GM23338 (cell line): ENCODE results near the gene LIME1. TPM values are rescaled to one million over a fixed set of nuclear protein-coding genes. Genes with fewer than 3 reads are reported as not detected.

Source experiments
- ATAC-seq: fragments of 200-7000 bp; cut with Tn5 transposase; 3 replicates; pipeline ENCODE4 v1.9.1; 2020
- DNase-seq: peaks from one replicate; pipeline ENCODE4 v3.0.0-alpha.2; 2015; ENCODE audit warnings: low spot score
- H2AFZ ChIP-seq: fragments of 200-600 bp; sonication (generic); 2 replicates; pipeline ENCODE4 v1.8.0; 2016; ENCODE audit warnings: antibody characterized with exemption, mild to moderate bottlenecking, moderate library complexity
- H3F3A ChIP-seq: fragments of 200-600 bp; sonication (generic); replicated peaks from 2 replicates; pipeline ENCODE4 v1.8.0; 2017; ENCODE audit warnings: antibody characterized with exemption, mixed run types, low read depth
- H3K27ac ChIP-seq: fragments of 200-600 bp; sonication (generic); 2 replicates; pipeline ENCODE4 v1.6.1; 2016; ENCODE audit warnings: low read depth
- H3K27me3 ChIP-seq: fragments of 200-600 bp; sonication (generic); 2 replicates; pipeline ENCODE4 v1.8.0; 2016; ENCODE audit warnings: mild to moderate bottlenecking, mixed run types, moderate library complexity; ENCODE audit not compliant: insufficient read depth
- H3K36me3 ChIP-seq: fragments of 200-600 bp; sonication (generic); 2 replicates; pipeline ENCODE4 v1.8.0; 2016; ENCODE audit warnings: mild to moderate bottlenecking; ENCODE audit not compliant: insufficient read depth
- H3K4me1 ChIP-seq: fragments of 200-600 bp; sonication (generic); 2 replicates; pipeline ENCODE4 v1.8.0; 2016; ENCODE audit warnings: mild to moderate bottlenecking, moderate library complexity; ENCODE audit not compliant: insufficient read depth
- H3K4me2 ChIP-seq: fragments of 200-600 bp; sonication (generic); 2 replicates; pipeline ENCODE4 v1.7.1; 2017; ENCODE audit warnings: mixed run types
- H3K4me3 ChIP-seq: fragments of 200-600 bp; sonication (generic); 2 replicates; pipeline ENCODE4 v1.6.1; 2016; ENCODE audit warnings: mixed run types
- H3K79me2 ChIP-seq: fragments of 200-600 bp; sonication (generic); replicated peaks from 2 replicates; pipeline ENCODE4 v1.8.0; 2017; ENCODE audit warnings: mild to moderate bottlenecking; ENCODE audit not compliant: insufficient read depth
- H3K9me2 ChIP-seq: fragments of 200-600 bp; sonication (generic); 2 replicates; pipeline ENCODE4 v1.8.0; 2017; ENCODE audit not compliant: insufficient read depth
- H4K20me1 ChIP-seq: fragments of 200-600 bp; sonication (generic); replicated peaks from 2 replicates; pipeline ENCODE4 v1.8.0; 2017; ENCODE audit warnings: mild to moderate bottlenecking; ENCODE audit not compliant: insufficient read depth
- H3K27ac Mint-ChIP-seq: 2 replicates; pipeline ENCODE4 v1.8.0; 2020; ENCODE audit warnings: inconsistent platforms, mild to moderate bottlenecking, moderate library complexity, mixed read lengths
- H3K27me3 Mint-ChIP-seq: 3 replicates; pipeline ENCODE4 v1.8.0; 2022; ENCODE audit warnings: low read depth, mild to moderate bottlenecking, moderate library complexity, mixed read lengths, inconsistent platforms; ENCODE audit not compliant: insufficient read depth, poor library complexity
- H3K36me3 Mint-ChIP-seq: 3 replicates; pipeline ENCODE4 v1.8.0; 2021; ENCODE audit warnings: low read depth, mild to moderate bottlenecking, inconsistent platforms, moderate library complexity, mixed read lengths
- H3K4me1 Mint-ChIP-seq: 3 replicates; pipeline ENCODE4 v1.8.0; 2020; ENCODE audit warnings: mild to moderate bottlenecking, inconsistent platforms, mixed read lengths
- H3K4me3 Mint-ChIP-seq: 3 replicates; pipeline ENCODE4 v1.8.0; 2021; ENCODE audit warnings: moderate library complexity, mild to moderate bottlenecking, inconsistent platforms, mixed read lengths
- H3K9me3 Mint-ChIP-seq: 3 replicates; pipeline ENCODE4 v1.8.0; 2020; ENCODE audit warnings: moderate library complexity, mild to moderate bottlenecking, inconsistent platforms, mixed read lengths
- CTCF ChIP-seq, 2 experiments: fragments of 200-600 bp in 1 of 2; sonication (generic) in 1 of 2; conservative IDR thresholded peaks; 2 replicates each; pipeline versions ENCODE4 v1.5.1 to v1.6.1; 2016 to 2017; ENCODE audit warnings: antibody characterized with exemption in 2 of 2, low read depth in 2 of 2, mild to moderate bottlenecking in 2 of 2, moderate library complexity in 1 of 2
- EZH2 ChIP-seq: fragments of 200-600 bp; sonication (generic); IDR thresholded peaks from one replicate; pipeline ENCODE4 v1.8.0; 2017; ENCODE audit warnings: antibody characterized with exemption, mild to moderate bottlenecking, low read depth; ENCODE audit not compliant: unreplicated experiment
- EZH2phosphoT487 ChIP-seq: fragments of 200-600 bp; sonication (generic); IDR thresholded peaks from one replicate; pipeline ENCODE4 v1.8.1; 2018; ENCODE audit warnings: antibody characterized with exemption; ENCODE audit not compliant: unreplicated experiment
- JUNB ChIP-seq: IDR thresholded peaks from one replicate; pipeline ENCODE4 v1.6.1; 2016; ENCODE audit warnings: antibody characterized with exemption; ENCODE audit not compliant: unreplicated experiment
- NANOG ChIP-seq: IDR thresholded peaks from 2 replicates; pipeline ENCODE4 v1.6.1; 2016; ENCODE audit warnings: antibody characterized with exemption, borderline replicate concordance
- POLR2AphosphoS5 ChIP-seq: IDR thresholded peaks from 2 replicates; pipeline ENCODE4 v1.6.1; 2016; ENCODE audit warnings: antibody characterized with exemption, low read depth
- STAT1 ChIP-seq: IDR thresholded peaks from one replicate; pipeline ENCODE4 v1.6.1; 2016; ENCODE audit warnings: antibody characterized with exemption; ENCODE audit not compliant: unreplicated experiment
- ZNF114 ChIP-seq: fragments of 250-450 bp; sonication (Bioruptor Pico); IDR thresholded peaks from 2 replicates; pipeline ENCODE4 v1.5.0; 2020; ENCODE audit warnings: mild to moderate bottlenecking, moderate library complexity
- ZNF331 ChIP-seq: fragments of 250-450 bp; sonication (Bioruptor Pico); IDR thresholded peaks from 2 replicates; pipeline ENCODE4 v1.5.0; 2020; ENCODE audit warnings: low read depth, mild to moderate bottlenecking, moderate library complexity
- polyA plus RNA-seq: library from polyadenylated mRNA; unstranded; fragments of >200 nt; fragmentation: Nextera tagmentation; extraction: Ambion mirVana; gene quantifications from 2 replicates; pipeline ENCODE4 v1.2.1, GENCODE V29; 2016
- total RNA-seq: library from RNA; depleted of rRNA; stranded (reverse); fragments of >200 nt; shearing (Covaris generic); gene quantifications from 2 replicates; pipeline ENCODE4 v1.2.3, GENCODE V29; 2014
- TF ChIP-seq, protein P1 (sequence below): IDR thresholded peaks from one replicate; pipeline ENCODE4 v1.6.1; 2018; ENCODE audit warnings: antibody characterized with exemption; ENCODE audit not compliant: unreplicated experiment

Gene LIME1
- total and polyA plus RNA-seq, 2 experiments from 2014 or later = 4.7 to 12.2 TPM

DNA sequence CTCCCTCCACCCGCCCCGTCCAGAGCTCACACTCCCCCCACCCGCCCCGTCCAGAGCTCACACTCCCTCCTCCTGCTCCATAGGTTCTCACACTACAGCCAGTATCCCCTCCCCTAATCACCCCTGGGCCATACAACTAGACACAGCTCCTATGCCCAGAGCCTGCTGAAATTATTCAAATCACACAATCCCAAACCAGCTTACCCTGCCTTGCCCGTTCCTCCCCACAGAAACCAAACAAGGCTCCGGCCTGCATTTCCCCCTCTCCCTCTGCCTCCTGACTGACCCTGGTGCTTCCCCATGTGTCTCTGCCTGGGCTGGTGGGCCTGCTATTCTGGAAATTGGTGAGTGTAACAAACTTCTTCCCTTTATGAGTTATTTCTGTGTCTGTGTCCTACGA, 21.7 kb downstream of the LIME1 start (continued):
- TF ChIP-seq, protein P1, sequence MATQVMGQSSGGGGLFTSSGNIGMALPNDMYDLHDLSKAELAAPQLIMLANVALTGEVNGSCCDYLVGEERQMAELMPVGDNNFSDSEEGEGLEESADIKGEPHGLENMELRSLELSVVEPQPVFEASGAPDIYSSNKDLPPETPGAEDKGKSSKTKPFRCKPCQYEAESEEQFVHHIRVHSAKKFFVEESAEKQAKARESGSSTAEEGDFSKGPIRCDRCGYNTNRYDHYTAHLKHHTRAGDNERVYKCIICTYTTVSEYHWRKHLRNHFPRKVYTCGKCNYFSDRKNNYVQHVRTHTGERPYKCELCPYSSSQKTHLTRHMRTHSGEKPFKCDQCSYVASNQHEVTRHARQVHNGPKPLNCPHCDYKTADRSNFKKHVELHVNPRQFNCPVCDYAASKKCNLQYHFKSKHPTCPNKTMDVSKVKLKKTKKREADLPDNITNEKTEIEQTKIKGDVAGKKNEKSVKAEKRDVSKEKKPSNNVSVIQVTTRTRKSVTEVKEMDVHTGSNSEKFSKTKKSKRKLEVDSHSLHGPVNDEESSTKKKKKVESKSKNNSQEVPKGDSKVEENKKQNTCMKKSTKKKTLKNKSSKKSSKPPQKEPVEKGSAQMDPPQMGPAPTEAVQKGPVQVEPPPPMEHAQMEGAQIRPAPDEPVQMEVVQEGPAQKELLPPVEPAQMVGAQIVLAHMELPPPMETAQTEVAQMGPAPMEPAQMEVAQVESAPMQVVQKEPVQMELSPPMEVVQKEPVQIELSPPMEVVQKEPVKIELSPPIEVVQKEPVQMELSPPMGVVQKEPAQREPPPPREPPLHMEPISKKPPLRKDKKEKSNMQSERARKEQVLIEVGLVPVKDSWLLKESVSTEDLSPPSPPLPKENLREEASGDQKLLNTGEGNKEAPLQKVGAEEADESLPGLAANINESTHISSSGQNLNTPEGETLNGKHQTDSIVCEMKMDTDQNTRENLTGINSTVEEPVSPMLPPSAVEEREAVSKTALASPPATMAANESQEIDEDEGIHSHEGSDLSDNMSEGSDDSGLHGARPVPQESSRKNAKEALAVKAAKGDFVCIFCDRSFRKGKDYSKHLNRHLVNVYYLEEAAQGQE = no peak
- TF ChIP-seq EZH2phosphoT487 (no peak), NANOG (no peak), ZNF114 (CRISPR knock-in tag) (no peak), POLR2AphosphoS5 (no peak), CTCF (conservative IDR thresholded peaks at IDR 0.05; ENCODE audit: low read depth in 2 of 2) (no peak), EZH2 (no peak)

DNA sequence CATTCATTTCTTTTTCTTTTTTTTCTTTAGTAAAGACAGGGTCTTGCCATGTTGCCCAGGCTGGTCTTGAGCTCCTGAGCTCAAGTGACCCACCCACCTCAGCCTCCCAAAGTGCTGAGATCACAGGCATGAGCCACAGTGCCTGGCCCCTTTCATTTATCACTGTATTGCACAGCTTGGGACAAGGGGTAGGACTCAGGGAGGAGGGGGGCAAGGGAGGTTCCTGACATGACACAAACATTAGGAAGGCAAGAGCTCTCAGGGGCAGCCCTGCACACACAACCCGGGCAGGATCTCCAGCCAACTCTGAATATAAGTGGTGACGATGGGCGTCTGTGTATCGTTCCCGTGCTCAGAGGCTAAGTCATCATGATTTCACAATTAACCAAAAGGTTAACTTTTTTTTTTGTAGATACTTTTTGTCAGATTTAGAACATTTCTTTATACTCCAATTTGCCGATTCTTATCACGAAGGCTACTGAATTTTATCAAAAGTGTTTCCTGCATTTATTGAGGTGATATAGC, 23.0 kb downstream of the LIME1 start:
- DNase-seq (no peak), ATAC-seq (no peak)
- no peaks in the 10 kb centered on the region for H3K9me2 ChIP-seq
- H3K27ac ChIP-seq = no peak overlapping the region
- no peak overlapping the region for H3K27ac Mint-ChIP-seq
- H3K27me3 ChIP-seq = no peaks in the 10 kb centered on the region
- H3K27me3 Mint-ChIP-seq = no peaks in the 10 kb centered on the region
- peaks cover 2% of the 10 kb centered on the region; the same call in 1 of the 2 replicates for H3F3A ChIP-seq
- no peak overlapping the region for H3K4me2 ChIP-seq
- no peak overlapping the region for H2AFZ ChIP-seq
- H4K20me1 ChIP-seq = no peaks in the 10 kb centered on the region; the same call in 1 of the 2 replicates
- no peaks in the 10 kb centered on the region for H3K79me2 ChIP-seq
- no peaks in the 10 kb centered on the region for H3K36me3 ChIP-seq
- H3K4me1 ChIP-seq = no peaks in the 10 kb centered on the region
- no peak for TF ChIP-seq JUNB
- TF ChIP-seq EZH2phosphoT487 = no peak
- TF ChIP-seq, protein P1 = no peak
- no peak for TF ChIP-seq STAT1
- TF ChIP-seq CTCF (conservative IDR thresholded peaks at IDR 0.05; ENCODE audit: low read depth in 2 of 2) = no peak
- no peak for TF ChIP-seq ZNF114 (CRISPR knock-in tag)
- TF ChIP-seq NANOG = no peak
- TF ChIP-seq POLR2AphosphoS5 = no peak
- no peak for TF ChIP-seq ZNF331
- no peak for TF ChIP-seq EZH2
- H3K36me3 Mint-ChIP-seq = peaks cover 12% of the 10 kb centered on the region
- no peaks in the 10 kb centered on the region; the same call in 2 of the 3 replicates for H3K4me1 Mint-ChIP-seq
- H3K9me3 Mint-ChIP-seq = no peaks in the 10 kb centered on the region; the same call in 1 of the 3 replicates
- H3K4me3 ChIP-seq = no peak overlapping the region
- H3K4me3 Mint-ChIP-seq = no peak overlapping the region
